Suppressor macrophage (primary cell): ENCODE data around the gene NCS1.

Source experiments
- DNase-seq, 4 experiments: peaks; one replicate each; pipeline ENCODE4 v3.0.0-alpha.2; 2020 to 2022

NCS1 gene

DNA sequence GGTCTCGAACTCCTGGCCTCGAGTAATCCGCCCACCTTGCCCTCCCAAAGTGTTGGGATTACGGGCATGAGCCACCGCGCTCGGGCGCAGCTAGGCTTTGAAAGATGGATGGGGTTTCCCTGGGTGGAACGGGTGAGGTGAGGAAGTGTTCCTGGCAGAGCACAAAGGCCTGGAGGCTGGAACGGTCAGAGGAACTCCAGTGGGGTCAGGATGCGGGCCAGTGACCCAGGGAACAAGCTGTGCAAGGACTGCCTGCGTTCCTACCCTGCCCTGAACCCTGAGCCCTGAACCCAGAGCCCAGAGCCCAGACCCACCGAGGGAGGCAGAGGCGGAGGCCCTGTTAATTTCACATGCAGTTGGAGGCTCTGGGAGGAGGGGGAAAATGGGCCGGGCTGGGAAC, 23.4 kb downstream of the NCS1 start:
- no peak for DNase-seq

DNA sequence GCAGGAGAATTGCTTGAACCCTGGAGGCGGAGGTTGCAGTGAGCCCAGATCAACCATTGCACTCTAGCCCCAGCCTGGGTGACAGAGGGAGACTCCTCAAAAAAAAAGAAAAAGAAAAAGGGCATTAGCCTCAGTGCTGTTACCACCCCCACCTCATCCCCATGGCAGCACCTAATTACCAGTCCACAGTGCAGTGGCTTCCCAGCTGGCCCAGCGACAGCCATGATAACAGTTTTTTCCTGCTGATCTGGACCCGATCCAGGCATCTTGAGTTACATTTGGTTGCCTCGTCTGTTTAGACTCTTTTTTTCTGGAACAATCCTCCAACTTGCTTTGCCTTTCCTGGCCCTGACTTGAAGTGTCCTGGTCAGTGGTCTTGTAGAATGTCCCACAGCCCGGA, 24.4 kb downstream of the NCS1 start:
- DNase-seq, result no peak

DNA sequence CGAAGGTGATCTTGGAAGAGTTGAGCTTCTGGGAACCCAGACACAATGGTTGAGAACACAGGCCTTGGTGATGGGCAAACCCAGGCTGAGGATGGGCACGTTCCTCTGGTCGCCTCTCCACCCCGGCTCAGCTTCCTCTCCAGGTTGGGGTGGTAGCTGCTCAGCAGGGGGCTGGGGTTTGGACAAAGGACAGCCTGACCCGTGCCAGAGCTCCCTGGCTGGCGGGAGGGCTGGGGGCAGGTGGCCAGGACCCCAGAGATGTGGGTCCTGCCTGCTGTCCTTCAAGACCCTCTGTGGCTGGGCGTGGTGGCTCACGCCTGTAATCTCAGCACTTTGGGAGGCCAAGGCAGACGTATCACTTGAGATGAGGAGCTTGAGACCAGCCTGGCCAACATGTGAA, 25.2 kb downstream of the NCS1 start:
- DNase-seq, result no peak

DNA sequence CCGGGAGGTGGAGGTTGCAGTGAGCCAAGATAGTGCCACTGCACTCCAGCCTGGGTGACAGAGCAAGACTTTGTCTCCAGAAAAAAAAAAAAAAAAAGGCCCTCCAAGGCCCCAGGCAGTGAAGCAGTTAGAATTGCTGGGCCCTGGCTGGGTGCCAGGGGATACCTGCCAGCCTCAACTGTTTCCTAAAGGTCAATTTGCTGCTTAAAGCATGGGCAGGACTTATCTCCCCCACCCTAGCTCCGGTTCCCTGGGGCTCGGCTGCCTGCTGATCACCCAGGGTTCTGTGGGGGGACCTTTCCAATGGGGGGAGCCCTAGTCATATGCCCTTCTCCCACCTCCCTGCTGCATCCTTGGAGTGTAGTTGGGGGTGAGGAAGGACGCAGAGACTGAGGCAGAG, 25.7 kb downstream of the NCS1 start:
- DNase-seq, result no peak

DNA sequence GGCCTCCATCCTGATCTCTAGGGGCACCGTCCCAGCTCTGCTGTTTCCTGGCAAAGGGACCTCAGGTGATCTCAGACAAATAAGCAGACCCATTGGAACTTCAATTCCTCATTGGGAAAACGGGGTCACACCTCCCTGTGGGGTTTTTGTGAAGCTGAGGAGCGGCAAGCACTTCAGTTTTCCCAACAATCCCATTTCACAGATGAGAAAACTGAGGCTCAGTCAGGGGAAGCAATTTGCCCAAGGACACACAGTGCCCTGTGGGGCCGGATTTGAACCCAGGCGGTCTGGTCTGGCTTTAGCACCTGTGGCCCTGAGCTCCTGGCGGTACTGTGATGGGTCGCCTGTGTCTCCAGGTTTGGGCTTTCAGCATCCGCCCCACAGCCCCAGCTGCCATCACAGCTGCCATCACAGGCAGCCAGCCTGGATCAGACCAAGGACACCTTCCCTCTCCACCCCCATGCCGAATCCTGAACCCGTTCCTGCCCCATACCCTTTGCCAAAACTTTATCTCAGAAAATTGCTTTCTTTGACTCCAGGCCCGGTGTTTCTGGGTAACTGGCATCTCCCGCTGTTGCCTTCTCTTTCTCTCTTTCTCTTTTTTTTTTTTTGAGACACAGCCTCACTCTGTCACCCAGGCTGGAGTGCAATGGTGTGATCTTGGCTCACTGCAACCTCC, 26.4 kb downstream of the NCS1 start:
- DNase-seq, result no peak

DNA sequence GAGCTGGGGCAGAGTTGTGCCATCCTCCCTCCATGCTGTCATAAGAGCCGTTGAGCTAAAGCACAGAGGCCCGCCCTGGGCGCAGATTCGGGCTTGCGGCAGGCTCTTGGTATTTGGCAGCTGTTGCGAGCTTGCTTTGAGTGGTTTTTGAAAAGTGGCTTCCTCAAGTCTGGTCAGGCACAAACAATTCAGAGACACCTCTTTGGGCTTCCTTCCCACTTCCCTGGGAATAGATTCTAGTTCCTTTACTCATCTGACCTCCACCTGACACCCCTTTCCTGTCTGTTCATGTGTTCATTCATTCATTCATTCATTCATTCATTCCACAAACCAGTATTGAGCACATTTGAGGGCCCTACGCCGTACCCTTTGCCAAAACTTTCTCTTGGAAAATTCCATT, 27.4 kb downstream of the NCS1 start:
- no peak for DNase-seq

DNA sequence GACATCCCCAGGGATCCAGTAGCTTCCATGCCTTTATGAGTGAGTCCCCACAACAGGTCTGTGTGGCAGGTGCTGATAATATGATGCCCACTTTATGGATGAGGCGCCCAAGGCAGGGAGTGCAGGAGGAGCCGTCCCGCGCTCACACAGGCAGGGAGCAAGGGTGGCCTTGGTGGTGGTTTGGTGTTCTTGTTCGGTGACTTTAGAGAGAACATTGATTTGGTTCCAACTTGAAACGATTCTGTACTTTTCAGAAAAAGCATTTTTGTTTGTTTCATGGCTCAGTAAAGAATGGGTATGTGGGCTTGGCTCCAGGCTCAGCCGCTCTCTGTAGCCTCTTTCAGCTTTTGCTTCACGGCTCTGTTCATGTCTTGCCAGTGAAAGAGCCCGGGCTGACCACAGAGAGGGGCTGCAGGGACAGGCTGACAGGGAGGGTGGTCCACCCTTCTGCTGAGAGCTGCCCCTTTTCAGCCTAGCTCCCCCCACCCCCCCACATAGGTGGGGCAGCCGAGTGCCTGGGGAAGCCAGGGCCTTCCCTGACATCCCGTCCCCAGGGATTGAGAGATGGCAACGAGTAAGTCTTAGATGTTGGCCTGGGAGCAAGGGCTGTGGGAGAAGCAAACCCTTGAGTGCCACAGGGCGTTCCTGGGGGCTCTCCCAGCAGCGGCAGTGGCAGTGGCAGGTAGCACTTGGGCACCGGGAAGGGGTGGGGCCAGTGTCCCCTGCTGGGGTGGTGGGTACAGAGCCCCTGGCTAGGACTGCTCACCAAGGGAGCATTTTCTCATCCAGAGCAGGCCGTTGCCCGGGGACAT, 28.0 kb downstream of the NCS1 start:
- no peak for DNase-seq

DNA sequence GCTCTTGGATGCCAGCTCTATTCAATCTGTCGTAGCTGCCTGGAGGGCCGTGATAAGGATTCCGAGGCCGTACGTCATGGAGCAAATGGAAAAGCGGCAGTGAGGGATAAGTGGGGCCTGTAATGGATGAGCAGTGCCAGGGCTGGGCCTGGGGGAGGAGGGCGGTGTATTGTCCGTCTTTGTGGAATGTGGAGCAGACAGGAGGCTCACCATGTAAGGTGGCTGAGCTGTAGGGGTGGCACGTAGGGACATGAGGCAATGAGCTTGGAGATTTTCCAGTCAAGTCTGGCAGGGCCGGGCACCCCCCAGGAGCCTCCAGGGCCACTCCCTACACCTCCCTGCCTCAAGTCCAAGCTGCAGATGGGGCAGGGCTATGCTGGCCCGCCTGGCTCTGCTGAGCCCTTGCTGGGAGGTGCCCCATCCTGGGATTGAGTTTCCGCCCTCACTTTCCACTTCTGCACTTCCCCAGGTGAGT, 29.2 kb downstream of the NCS1 start:
- DNase-seq, result no peak

DNA sequence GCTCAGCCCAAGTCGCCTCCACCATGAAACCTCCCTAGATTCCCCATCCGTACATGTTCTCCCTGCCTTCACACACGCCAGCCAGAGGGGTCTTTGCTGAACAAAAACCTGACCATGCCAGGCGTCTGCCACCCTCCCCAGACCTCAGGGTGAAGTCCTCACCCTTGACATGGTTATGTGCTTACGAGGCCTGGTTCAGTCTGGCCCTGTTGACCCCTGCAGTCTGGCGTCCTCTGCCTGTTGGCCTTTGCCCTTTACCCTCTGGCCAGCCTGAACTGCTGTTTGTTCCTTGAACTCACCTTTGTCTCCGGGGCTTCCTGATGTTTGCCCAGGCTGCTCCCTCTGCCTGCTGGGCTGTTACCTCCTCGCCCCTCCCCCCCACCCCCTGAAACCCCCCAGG, 29.8 kb downstream of the NCS1 start:
- DNase-seq, result no peak

DNA sequence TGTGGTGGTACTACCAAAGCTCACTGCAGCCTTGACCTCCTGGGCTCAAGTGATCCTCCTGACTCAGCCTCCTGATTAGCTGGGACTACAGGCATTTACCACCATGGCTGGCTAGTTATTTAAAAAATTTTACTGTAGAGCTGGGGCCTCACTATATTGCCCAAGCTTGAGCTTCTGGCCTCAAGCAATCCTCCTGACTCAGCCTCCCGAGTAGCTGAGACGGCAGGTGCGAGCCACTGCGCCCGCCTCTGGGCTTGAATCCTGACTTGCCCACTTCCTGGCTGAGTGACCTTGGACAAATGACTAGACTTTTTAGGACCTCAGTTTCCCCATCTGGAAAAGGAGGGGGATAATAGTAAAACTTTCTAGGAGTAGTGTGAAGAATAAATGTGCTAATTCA, 32.1 kb downstream of the NCS1 start:
- no peak for DNase-seq

DNA sequence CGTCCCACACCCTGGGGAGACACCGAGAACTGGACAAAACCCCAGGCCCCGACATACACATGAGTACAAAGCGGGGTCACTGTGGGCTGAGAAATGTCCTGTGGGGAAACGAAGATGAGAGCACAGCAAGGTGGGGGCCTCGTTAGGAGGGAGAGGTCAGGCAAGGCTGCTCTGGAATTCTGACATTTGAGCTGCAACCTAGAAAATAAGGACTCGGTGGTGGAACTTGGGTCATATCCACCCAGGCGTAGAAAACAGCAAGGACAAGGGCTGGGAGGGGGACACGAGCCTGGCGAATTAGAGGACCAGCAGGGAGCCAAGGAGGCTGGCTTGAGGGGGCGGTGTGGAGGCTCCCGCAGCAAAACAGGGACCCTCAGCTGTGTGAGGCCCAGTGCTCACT, 32.8 kb downstream of the NCS1 start:
- DNase-seq, result no peak

DNA sequence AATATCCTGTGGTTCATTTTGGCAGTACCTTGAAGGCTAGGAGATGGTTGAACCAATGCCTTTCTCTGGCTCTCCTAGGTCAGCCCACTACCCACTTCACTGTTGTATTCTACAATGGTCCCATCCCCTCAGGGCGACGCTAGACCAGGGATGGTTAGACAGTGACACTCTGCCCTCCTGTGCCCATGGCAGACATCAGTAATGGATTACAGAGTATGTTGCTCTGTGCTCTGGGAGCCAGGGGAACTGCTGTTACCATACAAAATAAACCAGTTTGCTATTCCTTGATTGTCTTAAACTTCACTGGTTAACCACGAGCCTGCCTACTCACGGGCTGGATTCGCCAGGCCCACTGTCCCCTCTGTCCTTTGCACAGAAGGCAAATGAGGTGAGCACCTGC, 33.7 kb downstream of the NCS1 start:
- no peak for DNase-seq

DNA sequence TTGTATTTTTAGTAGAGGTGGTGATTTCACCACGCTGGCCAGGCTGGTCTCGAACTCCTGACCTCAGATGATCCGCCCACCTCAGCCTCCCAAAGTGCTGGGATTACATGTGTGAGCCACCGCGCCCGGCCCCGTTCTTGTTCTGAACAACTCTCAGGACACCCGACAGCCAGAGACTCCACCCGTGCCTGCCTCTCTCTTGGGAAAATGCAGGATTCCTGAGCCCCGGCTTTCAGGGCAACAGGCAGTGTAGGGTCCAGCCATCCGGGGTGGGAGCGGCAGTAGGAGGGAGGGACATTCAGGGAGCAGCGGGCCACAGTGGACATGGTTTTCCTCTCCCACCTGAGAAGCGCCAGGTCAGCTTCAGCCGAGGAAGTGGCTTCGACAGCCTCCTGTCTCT, 34.4 kb downstream of the NCS1 start:
- DNase-seq, result no peak

DNA sequence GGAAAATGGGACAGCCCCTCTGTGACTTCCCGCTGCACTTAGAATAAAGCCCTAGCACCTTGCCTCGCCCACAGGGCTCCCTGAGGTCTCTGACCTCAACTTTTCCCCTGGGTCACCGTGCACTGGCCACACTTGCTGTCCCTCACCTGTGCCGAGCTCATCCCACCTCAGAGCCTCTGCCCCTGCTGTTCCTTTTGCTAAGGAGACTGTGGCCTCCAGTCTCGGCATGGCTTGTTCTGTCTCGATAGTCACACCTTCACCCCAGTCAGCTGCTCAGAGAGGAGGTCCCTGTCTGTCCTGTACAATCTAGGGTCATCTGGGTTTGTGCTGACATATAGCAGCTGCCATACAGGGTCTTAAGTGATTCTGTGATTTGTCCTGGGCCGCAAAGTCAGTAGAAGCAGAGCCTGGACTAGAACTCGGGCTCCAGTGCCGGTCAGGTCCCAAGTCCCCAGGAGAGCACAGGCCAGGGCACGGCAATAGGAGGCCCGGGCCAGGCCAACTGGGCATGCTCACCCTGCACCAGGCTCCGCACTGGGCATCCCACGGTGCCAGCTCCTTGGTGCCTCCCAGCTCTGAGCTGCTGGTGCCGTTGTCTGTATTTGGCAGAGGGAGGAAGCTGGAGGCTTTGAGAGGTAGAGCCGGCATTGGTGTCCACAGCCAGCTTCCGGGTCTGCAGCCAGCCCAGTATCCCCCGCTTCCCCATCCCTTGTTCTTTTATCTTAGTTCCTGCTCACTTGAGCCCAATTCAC, 35.2 kb downstream of the NCS1 start:
- no peak for DNase-seq

DNA sequence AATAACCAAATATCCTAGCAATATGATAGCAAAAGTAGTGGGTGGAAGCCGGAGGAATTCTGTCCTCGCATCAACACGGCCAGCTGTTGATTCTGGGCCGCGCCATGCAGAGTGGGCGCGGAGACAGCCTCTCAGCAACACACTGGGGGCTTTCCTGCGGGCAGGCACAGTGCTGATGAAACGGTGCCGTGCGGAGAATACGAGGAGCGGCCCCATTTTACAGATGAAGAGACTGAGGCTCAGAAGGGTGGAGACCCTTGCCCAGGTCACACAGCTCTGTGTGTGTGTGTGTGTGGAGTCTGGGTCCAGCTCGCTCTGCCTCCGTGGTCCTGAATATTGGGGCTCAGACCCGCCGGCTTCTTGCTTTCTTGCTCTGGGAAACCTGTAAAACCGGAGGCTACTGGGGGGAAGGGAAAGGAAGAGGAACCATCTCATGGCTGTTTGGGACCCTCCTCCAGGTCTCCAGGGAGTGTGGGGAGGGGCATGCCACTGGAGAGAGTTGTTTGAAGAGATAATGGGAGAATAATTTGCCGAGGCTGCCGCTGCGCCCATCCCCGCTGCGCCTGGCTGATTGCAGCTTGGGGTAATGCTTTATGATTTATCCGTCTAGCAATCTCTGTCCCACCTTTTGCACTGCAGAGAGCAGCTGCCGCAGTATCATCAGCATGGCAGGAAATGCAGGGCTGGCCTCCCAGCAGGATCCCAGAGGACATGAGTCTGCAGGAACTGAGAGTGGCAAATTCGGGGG, 36.6 kb downstream of the NCS1 start:
- DNase-seq, result no peak

DNA sequence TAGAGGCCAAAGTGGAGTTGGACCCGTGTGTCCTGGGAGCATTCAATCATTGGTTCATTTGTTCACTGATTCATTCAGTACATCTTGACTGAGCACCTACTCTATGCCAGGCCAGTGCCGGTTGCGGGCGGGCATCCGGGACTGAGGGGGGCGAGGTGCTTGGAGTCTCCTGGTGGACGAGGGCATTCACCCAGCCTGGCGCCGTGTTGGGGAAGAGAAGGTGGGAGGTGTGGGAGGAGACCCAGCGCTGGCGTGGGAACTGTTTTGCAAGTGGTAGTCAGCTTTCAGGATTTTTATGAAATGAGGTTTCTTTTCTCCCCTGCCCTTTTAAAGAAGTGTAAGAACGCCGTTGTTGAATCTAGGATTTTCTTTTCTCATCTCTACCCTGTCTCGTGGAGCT, 37.2 kb downstream of the NCS1 start:
- DNase-seq, result no peak

DNA sequence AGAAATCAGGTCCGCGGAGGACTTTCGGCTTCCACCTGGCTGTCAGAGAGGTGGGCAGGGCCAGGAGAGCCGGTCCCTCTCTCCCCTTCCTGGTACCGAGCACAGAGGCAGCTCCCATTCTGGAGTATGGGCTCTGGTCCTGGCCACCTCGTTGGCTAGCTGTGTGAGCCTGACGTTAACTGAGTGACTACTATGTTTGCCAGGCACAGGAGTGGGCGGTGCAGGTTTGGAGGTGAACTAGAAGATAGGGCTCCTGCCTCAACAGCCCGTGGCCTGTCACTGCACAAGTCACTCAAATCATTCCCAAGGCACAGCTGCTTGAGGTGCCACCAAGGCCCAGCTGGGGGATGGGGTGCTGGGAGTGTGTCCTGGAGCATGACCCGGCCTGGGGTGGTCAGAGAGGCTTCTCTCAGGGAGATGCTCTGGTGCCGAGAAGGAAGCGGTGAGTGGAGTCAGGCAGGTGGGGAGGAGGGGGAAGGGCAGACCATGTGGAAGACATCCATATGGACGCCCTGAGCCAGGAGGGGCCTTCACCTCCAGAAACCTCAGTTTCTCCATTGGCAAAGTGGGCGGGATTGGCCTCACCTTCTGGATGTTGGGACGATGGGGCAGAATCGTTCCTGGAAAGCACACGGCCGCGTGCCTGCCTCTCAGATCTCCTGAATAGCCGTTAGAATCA, 39.5 kb downstream of the NCS1 start:
- DNase-seq, result no peak

DNA sequence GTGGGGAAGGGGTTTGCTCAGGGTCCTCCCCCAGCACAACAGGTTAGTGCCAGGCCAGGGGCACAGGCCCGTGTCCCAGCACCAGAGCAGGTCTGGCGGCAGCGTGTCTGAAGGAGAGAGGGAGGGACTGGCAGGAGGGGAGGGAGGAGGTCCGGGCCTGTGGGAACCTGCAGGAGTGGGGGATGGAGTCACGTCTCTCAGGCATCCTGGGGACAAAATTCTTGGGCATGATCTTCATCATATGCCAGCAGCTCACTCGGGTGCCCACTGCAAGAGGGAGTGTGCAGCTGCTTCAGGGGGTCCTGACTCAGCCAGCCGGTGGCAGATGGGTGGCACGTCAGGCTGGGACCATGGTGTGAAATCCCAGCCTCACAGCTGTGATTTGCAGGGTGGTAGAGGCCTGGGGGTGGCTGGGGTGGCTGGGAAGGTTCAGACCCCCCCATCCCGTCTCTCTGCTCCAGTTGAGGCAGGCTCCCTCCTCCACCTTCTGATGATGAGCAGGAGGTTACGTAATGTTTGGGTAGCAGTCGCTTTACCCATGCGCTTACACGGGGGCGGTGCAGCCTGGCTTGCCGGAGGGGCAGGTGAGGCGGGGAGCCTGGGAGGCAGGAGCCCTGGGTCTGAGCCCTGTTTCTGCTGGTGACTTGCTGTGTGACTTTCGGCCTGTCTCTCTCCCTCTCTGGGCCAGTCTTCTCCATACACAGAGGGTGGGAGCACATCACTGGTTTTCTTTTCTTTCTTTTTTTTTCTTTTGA, 40.5 kb downstream of the NCS1 start:
- DNase-seq, result no peak

DNA sequence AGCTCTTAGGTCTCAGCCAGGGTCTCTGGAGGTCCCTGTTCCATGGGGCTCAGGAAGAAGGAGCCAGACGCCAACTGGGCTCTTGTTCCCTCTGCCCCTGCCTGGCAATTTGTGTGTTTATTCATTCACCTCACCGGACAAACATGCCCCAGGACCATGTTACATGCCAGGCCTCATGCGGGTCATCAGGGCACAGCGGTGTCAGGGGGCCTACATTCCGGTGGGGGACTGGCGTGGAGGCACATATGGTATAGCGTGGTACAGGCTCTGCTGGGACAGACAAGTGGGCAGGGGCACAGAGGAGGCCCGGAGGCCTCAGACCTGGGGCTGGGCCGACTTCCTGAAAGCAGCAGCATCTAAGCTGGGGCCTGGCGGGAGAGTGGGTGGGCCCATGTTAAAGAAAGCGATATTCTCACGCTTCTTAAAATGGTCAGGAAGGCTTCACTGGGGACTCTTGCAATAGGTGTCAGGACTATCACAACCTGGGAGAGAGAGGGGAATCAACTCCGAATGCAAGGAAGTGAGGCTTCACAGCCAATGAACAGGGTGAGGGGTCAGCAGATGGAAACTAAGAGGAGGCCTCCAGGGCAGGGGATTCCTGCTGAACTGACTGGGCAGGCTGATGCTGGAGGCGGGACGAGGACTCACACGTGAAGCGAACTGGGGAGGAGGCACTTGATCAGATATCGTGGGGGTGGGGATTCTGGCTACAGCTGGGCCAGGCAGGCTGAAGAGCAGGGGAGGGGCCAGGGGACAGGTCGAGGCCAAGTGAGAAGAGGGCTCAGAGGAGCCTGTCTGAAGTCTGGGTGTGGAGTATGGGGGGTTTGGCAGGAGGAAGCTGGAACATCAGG, 41.9 kb downstream of the NCS1 start:
- peak in 1 of 4 experiments; percentile 34 for DNase-seq

DNA sequence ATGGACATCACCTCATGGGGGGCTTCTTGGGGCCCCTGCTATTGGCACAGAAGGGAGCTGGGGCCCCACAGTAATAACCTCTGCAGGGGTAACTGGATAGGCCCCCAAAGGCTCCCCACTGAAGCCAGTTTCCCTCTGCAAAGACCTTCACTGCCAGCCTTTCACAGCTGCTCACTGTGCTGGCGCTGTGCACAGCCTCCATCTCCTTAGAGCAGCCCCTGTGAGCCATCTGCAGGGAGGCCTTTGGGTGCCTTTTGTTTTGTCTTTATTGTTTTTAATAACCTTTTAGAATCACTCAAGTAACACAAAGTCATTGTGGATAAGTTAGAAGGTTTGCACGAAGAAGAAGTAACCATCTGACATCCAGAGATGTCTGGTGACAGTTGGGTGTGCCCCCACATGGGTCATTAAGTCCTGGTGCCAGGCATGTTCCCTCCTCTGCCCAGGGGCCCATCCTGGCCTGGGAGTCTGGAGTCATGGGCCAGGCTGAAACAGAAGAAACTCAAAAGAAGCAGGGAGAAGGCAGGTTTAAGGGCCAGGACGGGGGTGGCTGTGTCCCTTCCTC, 42.7 kb downstream of the NCS1 start:
- peak in 2 of 4 experiments; percentile 39 to 51 for DNase-seq
